Iris pigment epithelial cell (primary cell): ENCODE measurements around the gene HNMT.
"Not testable (repeated sequence)": the region's sequence is repeated elsewhere in the genome, so short reads cannot be mapped to it uniquely, and the experiment has no call there.

Experiments used
- DNase-seq: peaks from one replicate; pipeline ENCODE4 v3.0.0-alpha.2; 2011; ENCODE audit warnings: low read depth

Gene HNMT

GRCh38 chr2:138012968-138013367 is 48.7 kb downstream of the HNMT start:
- no peak for DNase-seq

- no peak for DNase-seq
These were observed 49.4 kb downstream of the HNMT start for GRCh38 chr2:138013639-138014038.

- DNase-seq = no peak
These were observed 51.2 kb downstream of the HNMT start for GRCh38 chr2:138015494-138015893.

GRCh38 chr2:138016351-138017087 is 52.2 kb downstream of the HNMT start:
- DNase-seq = no peak

GRCh38 chr2:138017824-138018223 is 53.6 kb downstream of the HNMT start:
- DNase-seq = no peak

GRCh38 chr2:138018866-138019688 is 54.8 kb downstream of the HNMT start:
- no peak for DNase-seq

- no peak for DNase-seq
These were observed 56.2 kb downstream of the HNMT start for GRCh38 chr2:138020432-138020831.

GRCh38 chr2:138021154-138021553 is 56.9 kb downstream of the HNMT start:
- DNase-seq = no peak

GRCh38 chr2:138023298-138023697 is 59.0 kb downstream of the HNMT start:
- DNase-seq = no peak

- DNase-seq = no peak
These were observed 59.7 kb downstream of the HNMT start for GRCh38 chr2:138023976-138024375.

- no peak for DNase-seq
These were observed 62.1 kb downstream of the HNMT start for GRCh38 chr2:138026111-138027020.

- no peak for DNase-seq
These were observed 64.3 kb downstream of the HNMT start for GRCh38 chr2:138028538-138028937.

- peak; percentile 55 for DNase-seq
These were observed 65.0 kb downstream of the HNMT start for GRCh38 chr2:138029276-138029675.

GRCh38 chr2:138030459-138030858 is 66.2 kb downstream of the HNMT start:
- peak; percentile 83 for DNase-seq

GRCh38 chr2:138032334-138032733 is 68.1 kb downstream of the HNMT start:
- DNase-seq = no peak

GRCh38 chr2:138034536-138034935 is 70.3 kb downstream of the HNMT start:
- DNase-seq = no peak

GRCh38 chr2:138035608-138036217 is 71.4 kb downstream of the HNMT start:
- peak; percentile 25 for DNase-seq

GRCh38 chr2:138036522-138036921 is 72.2 kb downstream of the HNMT start:
- DNase-seq = no peak

GRCh38 chr2:138037090-138037489 is 72.8 kb downstream of the HNMT start:
- DNase-seq = no peak

GRCh38 chr2:138040616-138041015 is 76.3 kb downstream of the HNMT start:
- DNase-seq = no peak

GRCh38 chr2:138042311-138042710 is 78.0 kb downstream of the HNMT start:
- no peak for DNase-seq

GRCh38 chr2:138043588-138043987 is 79.3 kb downstream of the HNMT start:
- DNase-seq = not testable (repeated sequence)
